Stimulated activated CD4-positive, alpha-beta T cell treated with anti-CD3 and anti-CD28 coated beads, Interleukin-15, amount 100 ng/mL, for 1 hour (primary cell): Measurements from ENCODE around the gene TP63.
"Not testable (repeated sequence)": the region's sequence is repeated elsewhere in the genome, so short reads cannot be mapped to it uniquely, and the experiment has no call there.

Experiments
- DNase-seq, 2 donors: peaks; one replicate each; pipeline ENCODE4 v3.0.0-alpha.2; 2020; ENCODE audit warnings: low read depth in 1 of 2, low spot score in 1 of 2

TP63 gene

GRCh38 chr3:189631373-189631408 is at the start of gene TP63:
TP63 (plus strand) TSS chr3:189631389; CDS start chr3:189631516, 127 bp downstream.
- no peak for DNase-seq

GRCh38 chr3:189582179-189582578 is 49.0 kb upstream of the TP63 start:
- DNase-seq: no peak

- DNase-seq: no peak
Measured at GRCh38 chr3:189584645-189585044, 46.5 kb upstream of the TP63 start.

GRCh38 chr3:189586941-189587663 is 44.1 kb upstream of the TP63 start:
- DNase-seq: no peak

GRCh38 chr3:189587664-189588040 is 43.5 kb upstream of the TP63 start:
- DNase-seq: no peak

GRCh38 chr3:189588070-189588469 is 43.1 kb upstream of the TP63 start:
- no peak for DNase-seq

GRCh38 chr3:189588475-189589178 is 42.6 kb upstream of the TP63 start:
- DNase-seq: no peak

- DNase-seq: no peak
Measured at GRCh38 chr3:189589179-189589569, 42.0 kb upstream of the TP63 start.

- no peak for DNase-seq
Measured at GRCh38 chr3:189590223-189590622, 41.0 kb upstream of the TP63 start.

- no peak for DNase-seq
Measured at GRCh38 chr3:189593581-189593980, 37.6 kb upstream of the TP63 start.

- not testable (repeated sequence) for DNase-seq
Measured at GRCh38 chr3:189596078-189596979, 34.9 kb upstream of the TP63 start.

- no peak for DNase-seq
Measured at GRCh38 chr3:189597918-189598317, 33.3 kb upstream of the TP63 start.

- no peak for DNase-seq
Measured at GRCh38 chr3:189598530-189599225, 32.5 kb upstream of the TP63 start.

- no peak for DNase-seq
Measured at GRCh38 chr3:189602471-189602870, 28.7 kb upstream of the TP63 start.

- no peak for DNase-seq
Measured at GRCh38 chr3:189605717-189606116, 25.5 kb upstream of the TP63 start.

GRCh38 chr3:189606774-189607173 is 24.4 kb upstream of the TP63 start:
- DNase-seq: no peak

- not testable (repeated sequence) for DNase-seq
Measured at GRCh38 chr3:189612641-189613040, 18.5 kb upstream of the TP63 start.

GRCh38 chr3:189613122-189613521 is 18.1 kb upstream of the TP63 start:
- no peak for DNase-seq

GRCh38 chr3:189621948-189622603 is 9.1 kb upstream of the TP63 start:
- DNase-seq: no peak

- DNase-seq: no peak
Measured at GRCh38 chr3:189622629-189623028, 8.6 kb upstream of the TP63 start.

GRCh38 chr3:189624130-189624529 is 7.1 kb upstream of the TP63 start:
- DNase-seq: no peak
